Keratinocyte (primary cell): ENCODE data around the gene FILIP1. TPM values are rescaled to one million over a fixed set of nuclear protein-coding genes. Genes with fewer than 3 reads are reported as not detected.

Experiments used
- DNase-seq: peaks from one replicate; pipeline ENCODE4 v3.0.0-alpha.2; 2011; ENCODE audit warnings: low read depth, missing footprints, low spot score
- FAIRE-seq: peaks from 2 replicates; lab custom pipeline; 2011; peaks lifted over from hg19 to GRCh38; lab: Jason Lieb, UNC
- H2AFZ ChIP-seq: 2 replicates; pipeline ENCODE4 v1.6.0; 2012; ENCODE audit warnings: low read length, control low read depth, inconsistent platforms; ENCODE audit not compliant: control insufficient read depth
- H3K27ac ChIP-seq: 2 replicates; pipeline ENCODE4 v1.5.1; 2011; ENCODE audit warnings: low read length; ENCODE audit not compliant: control insufficient read depth, insufficient read depth
- H3K27me3 ChIP-seq: 3 replicates; pipeline ENCODE4 v1.6.0; 2011; ENCODE audit warnings: low read length; ENCODE audit not compliant: control insufficient read depth, insufficient read depth; ENCODE audit errors: extremely low read depth
- H3K36me3 ChIP-seq, 2 experiments: 2 replicates in 1 of 2; 3 replicates in 1 of 2; pipeline ENCODE4 v1.5.1; 2011; ENCODE audit warnings: low read length in 2 of 2, mild to moderate bottlenecking in 1 of 2; ENCODE audit not compliant: control insufficient read depth in 2 of 2, insufficient read depth in 2 of 2; ENCODE audit errors: extremely low read depth in 1 of 2
- H3K4me1 ChIP-seq: 3 replicates; pipeline ENCODE4 v1.5.1; 2011; ENCODE audit warnings: low read length; ENCODE audit not compliant: control insufficient read depth, insufficient read depth; ENCODE audit errors: extremely low read depth
- H3K4me2 ChIP-seq: 3 replicates; pipeline ENCODE4 v1.6.0; 2011; ENCODE audit warnings: low read depth, low read length; ENCODE audit not compliant: control insufficient read depth, insufficient read depth; ENCODE audit errors: extremely low read depth
- H3K4me3 ChIP-seq, 3 experiments: fragments of 200-600 bp in 1 of 3; sonication (generic) in 1 of 3; 2 replicates in 2 of 3; 3 replicates in 1 of 3; pipeline ENCODE4 v1.5.1; 2011 to 2016; ENCODE audit warnings: low read length in 3 of 3, mild to moderate bottlenecking in 3 of 3, control low read depth in 2 of 3, inconsistent platforms in 1 of 3, low read depth in 1 of 3, mixed read lengths in 1 of 3, mixed run types in 1 of 3, moderate library complexity in 1 of 3; ENCODE audit not compliant: control insufficient read depth in 2 of 3, insufficient read depth in 2 of 3; ENCODE audit errors: extremely low read depth in 1 of 3
- H3K79me2 ChIP-seq: 2 replicates; pipeline ENCODE4 v1.6.0; 2012; ENCODE audit warnings: low read length; ENCODE audit not compliant: control insufficient read depth, insufficient read depth
- H3K9ac ChIP-seq: 3 replicates; pipeline ENCODE4 v1.6.0; 2011; ENCODE audit warnings: low read length; ENCODE audit not compliant: control insufficient read depth, insufficient read depth; ENCODE audit errors: extremely low read depth
- H3K9me1 ChIP-seq: 3 replicates; pipeline ENCODE4 v1.6.0; 2011; ENCODE audit warnings: low read length; ENCODE audit not compliant: control insufficient read depth, insufficient read depth; ENCODE audit errors: extremely low read depth
- H3K9me3 ChIP-seq: 2 replicates; pipeline ENCODE4 v1.5.1; 2012; ENCODE audit warnings: low read depth, low read length; ENCODE audit not compliant: control insufficient read depth
- H4K20me1 ChIP-seq: 3 replicates; pipeline ENCODE4 v1.6.0; 2011; ENCODE audit warnings: low read length; ENCODE audit not compliant: control insufficient read depth, insufficient read depth; ENCODE audit errors: extremely low read depth
- EZH2 ChIP-seq: IDR thresholded peaks from one replicate; pipeline ENCODE4 v1.6.1; 2012; ENCODE audit warnings: inconsistent platforms, mild to moderate bottlenecking, low read length, moderate library complexity
- dilution Hi-C: fragments of 300-500 bp; cut with MboI; formaldehyde crosslinking; loops from one replicate; pipeline ENCODE4 v1.7.0; 2020; ENCODE audit warnings: low sequenced_read_pairs; ENCODE audit not compliant: extremely low pct_ligation_motif_present
- polyA plus RNA-seq, 5 experiments: library from polyadenylated mRNA; depleted of rRNA in 3 of 5; stranded (reverse) in 3 of 5; stranded (forward) in 1 of 5; unstranded in 1 of 5; fragments of >200 nt; gene quantifications; 1 replicate in 1 of 5; 2 replicates in 3 of 5; 3 replicates in 1 of 5; pipeline versions ENCODE4 v1.2.1 to v1.2.3, GENCODE V29; 2011 to 2012; ENCODE audit warnings: missing spikeins in 2 of 5, low read depth in 1 of 5, low replicate concordance in 1 of 5
- TF ChIP-seq, protein P1 (sequence below), 3 experiments: IDR thresholded peaks in 1 of 3; conservative IDR thresholded peaks in 1 of 3; optimal IDR thresholded peaks in 1 of 3; 2 replicates in 2 of 3; 3 replicates in 1 of 3; pipeline versions ENCODE3 to v1.5.1; 2011; ENCODE audit warnings: low read length in 3 of 3, mild to moderate bottlenecking in 3 of 3, moderate library complexity in 2 of 3, control low read depth in 1 of 3, inconsistent platforms in 1 of 3; ENCODE audit not compliant: insufficient read depth in 2 of 3; ENCODE audit errors: extremely low read depth in 1 of 3

Gene FILIP1
- polyA plus RNA-seq, 1 donor (not counting 4 experiments of a cell fraction or from before 2014, with no cell fraction given), result 0.01 TPM

DNA sequence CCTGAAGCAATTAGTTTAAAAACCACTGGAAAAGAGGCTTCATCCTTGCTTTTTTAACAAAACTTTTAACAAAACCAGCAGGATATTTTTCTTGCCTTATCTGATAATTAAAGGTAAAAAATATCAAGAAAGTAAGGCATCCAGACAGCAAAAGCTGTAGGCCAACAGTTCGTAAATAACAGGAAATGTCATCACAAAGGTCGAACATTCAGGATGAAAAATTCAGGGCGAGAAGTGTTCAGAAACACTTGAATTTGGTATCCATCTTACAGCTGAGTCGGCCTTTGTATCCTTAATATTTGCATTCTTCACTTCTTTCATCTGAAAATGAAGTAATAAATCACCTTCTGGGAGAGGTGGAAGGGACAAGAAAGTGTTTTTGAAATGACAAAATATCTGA, 8.2 kb upstream of the FILIP1 start:
- no peaks in the 10 kb centered on the region for H3K27me3 ChIP-seq
- no peak overlapping the region for H3K4me2 ChIP-seq
- no peak for TF ChIP-seq EZH2
- TF ChIP-seq, protein P1, sequence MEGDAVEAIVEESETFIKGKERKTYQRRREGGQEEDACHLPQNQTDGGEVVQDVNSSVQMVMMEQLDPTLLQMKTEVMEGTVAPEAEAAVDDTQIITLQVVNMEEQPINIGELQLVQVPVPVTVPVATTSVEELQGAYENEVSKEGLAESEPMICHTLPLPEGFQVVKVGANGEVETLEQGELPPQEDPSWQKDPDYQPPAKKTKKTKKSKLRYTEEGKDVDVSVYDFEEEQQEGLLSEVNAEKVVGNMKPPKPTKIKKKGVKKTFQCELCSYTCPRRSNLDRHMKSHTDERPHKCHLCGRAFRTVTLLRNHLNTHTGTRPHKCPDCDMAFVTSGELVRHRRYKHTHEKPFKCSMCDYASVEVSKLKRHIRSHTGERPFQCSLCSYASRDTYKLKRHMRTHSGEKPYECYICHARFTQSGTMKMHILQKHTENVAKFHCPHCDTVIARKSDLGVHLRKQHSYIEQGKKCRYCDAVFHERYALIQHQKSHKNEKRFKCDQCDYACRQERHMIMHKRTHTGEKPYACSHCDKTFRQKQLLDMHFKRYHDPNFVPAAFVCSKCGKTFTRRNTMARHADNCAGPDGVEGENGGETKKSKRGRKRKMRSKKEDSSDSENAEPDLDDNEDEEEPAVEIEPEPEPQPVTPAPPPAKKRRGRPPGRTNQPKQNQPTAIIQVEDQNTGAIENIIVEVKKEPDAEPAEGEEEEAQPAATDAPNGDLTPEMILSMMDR (optimal IDR thresholded peaks at IDR 0.05 in 1 of 3, IDR thresholded peaks at IDR 0.05 in 1 of 3, conservative IDR thresholded peaks at IDR 0.05 in 1 of 3; ENCODE audit: extremely low read depth in 1 of 3, insufficient read depth in 2 of 3, low read length in 3 of 3), result no peak
- H3K9ac ChIP-seq, result no peak overlapping the region
- no peak overlapping the region for H2AFZ ChIP-seq
- FAIRE-seq (no peak), DNase-seq (no peak)
- H3K9me3 ChIP-seq, result no peaks in the 10 kb centered on the region
- dilution Hi-C loops, result loop anchor here (5.0 kb wide), 1 partner anchor 36 kb away; no protein-coding TSS in a partner anchor
- H3K9me1 ChIP-seq, result no peaks in the 10 kb centered on the region
- no peak overlapping the region for H3K4me3 ChIP-seq
- no peaks in the 10 kb centered on the region for H3K4me1 ChIP-seq
- H3K79me2 ChIP-seq, result no peaks in the 10 kb centered on the region
- H3K36me3 ChIP-seq, result no peaks in the 10 kb centered on the region
- no peaks in the 10 kb centered on the region for H4K20me1 ChIP-seq
- H3K27ac ChIP-seq, result no peak overlapping the region

- no peaks in the 10 kb centered on the region for H3K9me3 ChIP-seq
- no peaks in the 10 kb centered on the region for H3K9me1 ChIP-seq
- no peaks in the 10 kb centered on the region for H4K20me1 ChIP-seq
- H3K27ac ChIP-seq, result no peak overlapping the region
- TF ChIP-seq, protein P1 (optimal IDR thresholded peaks at IDR 0.05 in 1 of 3, IDR thresholded peaks at IDR 0.05 in 1 of 3, conservative IDR thresholded peaks at IDR 0.05 in 1 of 3; ENCODE audit: extremely low read depth in 1 of 3, insufficient read depth in 2 of 3, low read length in 3 of 3), result no peak
- TF ChIP-seq EZH2, result no peak
- H3K9ac ChIP-seq, result no peak overlapping the region
- no peak overlapping the region for H2AFZ ChIP-seq
- H3K4me3 ChIP-seq, result no peak overlapping the region
- H3K4me1 ChIP-seq, result no peaks in the 10 kb centered on the region
- FAIRE-seq (no peak), DNase-seq (no peak)
- no peaks in the 10 kb centered on the region for H3K79me2 ChIP-seq
- H3K27me3 ChIP-seq, result no peaks in the 10 kb centered on the region
- no peak overlapping the region for H3K4me2 ChIP-seq
- H3K36me3 ChIP-seq, result no peaks in the 10 kb centered on the region
- dilution Hi-C loops, result loop anchor here (5.0 kb wide), 1 partner anchor 38 kb away; no protein-coding TSS in a partner anchor
Measured at GRCh38 chr6:75499640-75500039, 6.0 kb upstream of the FILIP1 start.
